ENCODE data around the gene SUGP2.
A peak's percentile ranks its signal among the peaks of the same experiment; 100 is the strongest.

Gene SUGP2

GRCh38 chr19:18951721-18952281, 81.5 kb downstream of the SUGP2 start:
- DNase-seq (ENCODE audit: low spot score), result no peak

- DNase-seq (ENCODE audit: low spot score), result no peak
Observed at GRCh38 chr19:18949858-18950257, 83.5 kb downstream of the SUGP2 start.

GRCh38 chr19:18948976-18949356, 84.4 kb downstream of the SUGP2 start:
- DNase-seq (ENCODE audit: low spot score), result no peak

- DNase-seq (ENCODE audit: low spot score), result peak; percentile 70
Observed at GRCh38 chr19:18948075-18948975, 85.0 kb downstream of the SUGP2 start.

- no peak for DNase-seq (ENCODE audit: low spot score)
Observed at GRCh38 chr19:18946918-18947317, 86.4 kb downstream of the SUGP2 start.

- DNase-seq (ENCODE audit: low spot score), result no peak
Observed at GRCh38 chr19:18946335-18946734, 87.0 kb downstream of the SUGP2 start.

- DNase-seq (ENCODE audit: low spot score), result no peak
Observed at GRCh38 chr19:18945297-18945696, 88.0 kb downstream of the SUGP2 start.

- no peak for DNase-seq (ENCODE audit: low spot score)
Observed at GRCh38 chr19:18943465-18943864, 89.9 kb downstream of the SUGP2 start.

- no peak for DNase-seq (ENCODE audit: low spot score)
Observed at GRCh38 chr19:18942692-18943091, 90.6 kb downstream of the SUGP2 start.

- DNase-seq (ENCODE audit: low spot score), result no peak
Observed at GRCh38 chr19:18941628-18942354, 91.5 kb downstream of the SUGP2 start.

Measured in Ammon's horn (tissue), 1 donor.